Brain microvascular endothelial cell (primary cell): ENCODE measurements around the gene ADD3.

ENCODE experiments used
- DNase-seq: peaks from one replicate; pipeline ENCODE4 v3.0.0-alpha.2; 2020
- H3K27ac ChIP-seq: fragments of 250-450 bp; sonication (Bioruptor Pico); 2 replicates; pipeline ENCODE4 v1.5.1; 2020; ENCODE audit warnings: mild to moderate bottlenecking, moderate library complexity
- H3K27me3 ChIP-seq: fragments of 250-450 bp; sonication (Bioruptor Pico); replicated peaks from 2 replicates; pipeline ENCODE4 v1.5.1; 2020; ENCODE audit warnings: mild to moderate bottlenecking
- H3K36me3 ChIP-seq: fragments of 250-450 bp; sonication (Bioruptor Pico); replicated peaks from 2 replicates; pipeline ENCODE4 v1.5.1; 2020; ENCODE audit warnings: mild to moderate bottlenecking
- H3K4me3 ChIP-seq: 2 replicates; pipeline ENCODE4 v1.5.1; 2011; ENCODE audit warnings: low read depth, mild to moderate bottlenecking, control low read depth, low read length, moderate library complexity
- CTCF ChIP-seq: IDR thresholded peaks from 2 replicates; pipeline ENCODE4 v1.5.1; 2011; ENCODE audit warnings: low read depth, mild to moderate bottlenecking, moderate library complexity, low read length, control low read depth, inconsistent platforms; ENCODE audit errors: missing control alignments
- in situ Hi-C: cut with HindIII; loops from 2 replicates; pipeline ENCODE4 v1.10.0; 2017; ENCODE audit warnings: low sequenced_read_pairs, low pct_ligation_motif_present

ADD3 gene

DNA sequence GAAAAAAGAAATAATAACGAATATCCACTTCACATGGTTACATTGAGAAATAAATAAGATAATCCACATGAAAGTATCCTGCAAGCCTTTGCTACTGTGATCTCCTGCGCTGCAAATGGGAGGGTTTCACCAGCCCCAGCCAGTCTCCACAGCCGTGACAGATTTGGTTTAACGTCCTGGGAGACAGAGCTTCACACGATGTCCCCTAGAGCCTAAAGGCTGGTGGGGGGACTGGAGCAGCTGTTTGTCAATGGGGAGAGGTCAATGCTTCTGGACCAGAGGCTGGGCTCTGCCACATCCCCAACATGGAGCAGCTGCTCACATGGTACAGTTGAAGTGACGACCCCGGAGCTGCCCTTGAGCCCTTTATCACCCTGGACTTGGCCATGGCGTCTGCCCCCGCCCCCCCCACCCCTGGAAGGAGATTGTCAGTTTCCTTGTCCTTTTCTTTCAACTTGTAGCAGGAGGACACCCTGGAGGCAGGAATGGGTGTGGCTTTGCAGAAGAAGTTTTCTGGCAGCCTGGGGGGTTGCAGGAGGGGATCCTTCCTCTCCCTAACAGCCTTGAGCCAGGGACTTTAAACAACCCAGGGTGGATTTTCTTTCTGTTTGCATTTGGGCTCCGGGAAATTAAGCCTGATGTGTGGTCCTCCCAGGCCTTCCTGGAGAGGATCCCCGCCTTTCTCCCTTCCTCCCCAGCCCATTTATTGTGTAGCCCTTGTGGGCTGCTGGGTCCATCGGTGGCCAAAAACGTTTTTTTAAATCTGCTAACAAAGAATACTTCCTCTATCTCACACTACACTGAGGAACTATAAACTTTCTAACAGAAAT, 162.6 kb downstream of the ADD3 start:
- in situ Hi-C loops, result no loop called here
- DNase-seq, result no peak
- Histone ChIP-seq H3K27me3 (peaks cover 25% of the 10 kb centered on the region), H3K36me3 (no peaks in the 10 kb centered on the region), H3K27ac (no peak overlapping the region), H3K4me3 (no peak overlapping the region)
- TF ChIP-seq CTCF, result peak; percentile 2

DNA sequence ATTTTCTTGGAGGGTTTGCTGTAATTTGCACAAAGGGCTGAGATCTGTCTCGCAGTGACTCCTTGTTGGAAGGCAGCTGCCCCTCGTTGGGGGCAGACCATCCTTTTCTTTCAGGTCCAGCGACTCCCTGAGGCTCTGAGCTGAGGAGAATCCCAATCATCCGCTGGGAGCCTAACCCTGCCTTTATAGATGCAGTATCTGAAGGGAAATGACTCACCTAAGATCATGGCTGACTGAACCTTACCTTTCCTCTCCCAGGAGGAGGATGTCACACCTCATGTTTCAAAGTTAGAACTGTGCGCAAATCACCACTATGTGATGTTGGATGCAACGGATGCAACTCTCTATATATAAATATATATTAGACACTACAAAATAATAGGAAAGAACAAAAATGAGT, 163.2 kb downstream of the ADD3 start:
- H3K36me3 ChIP-seq, result no peaks in the 10 kb centered on the region
- peaks cover 25% of the 10 kb centered on the region for H3K27me3 ChIP-seq
- in situ Hi-C loops, result no loop called here
- H3K27ac ChIP-seq, result no peak overlapping the region
- no peak overlapping the region for H3K4me3 ChIP-seq
- DNase-seq, result no peak
- no peak for TF ChIP-seq CTCF

- DNase-seq, result no peak
- peaks cover 23% of the 10 kb centered on the region for H3K27me3 ChIP-seq
- H3K27ac ChIP-seq, result no peak overlapping the region
- no peaks in the 10 kb centered on the region for H3K36me3 ChIP-seq
- in situ Hi-C loops, result no loop called here
- no peak overlapping the region for H3K4me3 ChIP-seq
- TF ChIP-seq CTCF, result no peak
Measured at GRCh38 chr10:110172155-110172554, 164.4 kb downstream of the ADD3 start.

DNA sequence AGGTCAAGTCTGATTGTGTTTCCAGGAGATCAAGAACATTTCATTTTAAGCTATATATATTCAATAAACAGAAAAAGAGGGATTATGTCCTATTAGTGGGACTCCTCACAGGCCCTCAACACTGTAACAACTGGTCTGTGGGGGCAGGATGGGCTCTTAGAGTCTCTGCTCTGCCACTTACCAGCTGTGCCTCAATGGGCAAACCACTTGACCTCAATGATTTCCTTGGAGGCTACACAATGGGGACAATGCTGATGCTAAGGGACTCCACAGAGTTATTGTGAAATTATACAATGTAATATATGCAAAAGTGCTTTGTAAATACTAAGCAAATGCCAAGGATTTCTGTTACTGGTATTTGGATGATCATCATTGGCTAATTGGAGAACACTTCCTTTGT, 166.4 kb downstream of the ADD3 start:
- Histone ChIP-seq H3K27me3 (peaks cover 10% of the 10 kb centered on the region), H3K4me3 (no peak overlapping the region), H3K36me3 (no peaks in the 10 kb centered on the region), H3K27ac (no peak overlapping the region)
- in situ Hi-C loops, result no loop called here
- TF ChIP-seq CTCF, result no peak
- no peak for DNase-seq

DNA sequence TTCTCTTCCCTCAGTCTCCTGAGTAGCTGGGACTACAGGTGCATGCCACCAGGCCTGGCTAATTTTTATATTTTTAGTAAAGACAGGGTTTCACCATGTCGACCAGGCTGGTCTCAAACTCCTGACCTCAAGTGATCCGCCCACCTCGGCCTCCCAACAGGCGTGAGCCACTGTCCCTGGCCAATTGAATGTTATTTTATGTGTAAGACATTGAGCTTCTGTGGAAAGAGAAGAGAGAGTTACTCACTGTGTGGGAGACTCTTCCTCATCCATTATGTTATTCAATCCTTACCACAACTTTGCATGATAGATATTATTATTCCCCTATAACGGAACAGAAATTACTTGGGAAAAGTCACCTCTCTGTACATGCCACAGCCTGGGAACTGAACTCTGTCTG, 167.0 kb downstream of the ADD3 start:
- in situ Hi-C loops, result no loop called here
- TF ChIP-seq CTCF, result no peak
- Histone ChIP-seq H3K36me3 (no peaks in the 10 kb centered on the region), H3K4me3 (no peak overlapping the region), H3K27me3 (peaks cover 4% of the 10 kb centered on the region), H3K27ac (no peak overlapping the region)
- no peak for DNase-seq

GRCh38 chr10:110175406-110175805, 167.6 kb downstream of the ADD3 start:
- Histone ChIP-seq H3K27ac (no peak overlapping the region), H3K27me3 (no peaks in the 10 kb centered on the region), H3K4me3 (no peak overlapping the region), H3K36me3 (no peaks in the 10 kb centered on the region)
- DNase-seq, result peak; percentile 9
- no peak for TF ChIP-seq CTCF
- in situ Hi-C loops, result no loop called here
